Tibial artery (tissue), 4 donors: ENCODE data around the gene KRT25.

Source experiments
- DNase-seq, 2 donors: peaks; one replicate each; pipeline ENCODE4 v3.0.0-alpha.2; 2019
- H3K27ac ChIP-seq, 2 donors: fragments of 200-600 bp; sonication (generic) in 1 of 2; 1 replicate in 1 of 2; 2 replicates in 1 of 2; pipeline ENCODE4 v1.5.1; 2018 to 2019; ENCODE audit warnings: mild to moderate bottlenecking in 1 of 2
- H3K27me3 ChIP-seq, 2 donors: fragments of 200-600 bp; sonication (generic) in 1 of 2; one replicate each; pipeline versions ENCODE4 v1.5.1 to v1.6.0; 2016 to 2019
- H3K36me3 ChIP-seq, 3 donors: fragments of 200-600 bp; sonication (generic) in 2 of 3; one replicate each; pipeline ENCODE4 v1.5.1; 2016 to 2019; ENCODE audit warnings: mild to moderate bottlenecking in 2 of 3
- H3K4me1 ChIP-seq, 4 donors: fragments of 200-600 bp; sonication (generic) in 2 of 4; 1 replicate in 3 of 4; 2 replicates in 1 of 4; pipeline ENCODE4 v1.5.1; 2016 to 2019
- H3K4me3 ChIP-seq, 2 donors: fragments of 200-600 bp; sonication (generic) in 1 of 2; 1 replicate in 1 of 2; 2 replicates in 1 of 2; pipeline ENCODE4 v1.5.1; 2018 to 2019; ENCODE audit warnings: mild to moderate bottlenecking in 2 of 2
- H3K9me3 ChIP-seq, 3 donors: fragments of 200-600 bp; sonication (generic) in 1 of 3; one replicate each; pipeline ENCODE4 v1.5.1; 2016 to 2019
- CTCF ChIP-seq, 2 experiments: fragments of 200-600 bp in 1 of 2; fragments of 450-650 bp in 1 of 2; IDR thresholded peaks; one replicate each; pipeline ENCODE4 v1.5.1; 2017 to 2019; ENCODE audit warnings: antibody characterized with exemption in 2 of 2, mild to moderate bottlenecking in 1 of 2, moderate library complexity in 1 of 2
- intact Hi-C: fragments of 100-400 bp; cut with DNase I; formaldehyde crosslinking; loops from one replicate; pipeline ENCODE4 v1.15.0; 2023; ENCODE audit warnings: low total_unique reads

Gene KRT25

GRCh38 chr17:40724656-40725055, 30.5 kb downstream of the KRT25 start:
- H3K27me3 ChIP-seq: peaks cover 0 to 8% of the 10 kb centered on the region in 2 donors
- no peaks in the 10 kb centered on the region for H3K4me1 ChIP-seq
- no peak overlapping the region for H3K27ac ChIP-seq
- intact Hi-C loops: no loop called here
- H3K9me3 ChIP-seq: no peaks in the 10 kb centered on the region
- H3K4me3 ChIP-seq: no peak overlapping the region
- DNase-seq: no peak
- no peaks in the 10 kb centered on the region for H3K36me3 ChIP-seq
- no peak for TF ChIP-seq CTCF (IDR thresholded peaks at IDR 0.05)

- Histone ChIP-seq H3K4me1 (no peaks in the 10 kb centered on the region), H3K36me3 (no peaks in the 10 kb centered on the region), H3K4me3 (no peak overlapping the region), H3K27ac (no peak overlapping the region), H3K9me3 (no peaks in the 10 kb centered on the region), H3K27me3 (peaks cover 0 to 8% of the 10 kb centered on the region in 2 donors)
- intact Hi-C loops: no loop called here
- no peak for TF ChIP-seq CTCF (IDR thresholded peaks at IDR 0.05)
- DNase-seq: no peak
These were observed 32.9 kb downstream of the KRT25 start for GRCh38 chr17:40722241-40722640.

GRCh38 chr17:40720899-40721298, 34.2 kb downstream of the KRT25 start:
- no peak overlapping the region for H3K4me3 ChIP-seq
- intact Hi-C loops: no loop called here
- H3K9me3 ChIP-seq: no peaks in the 10 kb centered on the region
- no peaks in the 10 kb centered on the region for H3K36me3 ChIP-seq
- no peak for TF ChIP-seq CTCF (IDR thresholded peaks at IDR 0.05)
- no peak for DNase-seq
- peaks cover 0 to 11% of the 10 kb centered on the region in 2 donors for H3K27me3 ChIP-seq
- no peaks in the 10 kb centered on the region for H3K4me1 ChIP-seq
- H3K27ac ChIP-seq: no peak overlapping the region

- Histone ChIP-seq H3K9me3 (no peaks in the 10 kb centered on the region), H3K4me1 (no peaks in the 10 kb centered on the region), H3K27ac (no peak overlapping the region), H3K4me3 (no peak overlapping the region), H3K27me3 (peaks cover 0 to 13% of the 10 kb centered on the region in 2 donors), H3K36me3 (no peaks in the 10 kb centered on the region)
- no peak for TF ChIP-seq CTCF (IDR thresholded peaks at IDR 0.05)
- intact Hi-C loops: no loop called here
- no peak for DNase-seq
These were observed 36.2 kb downstream of the KRT25 start for GRCh38 chr17:40718930-40719329.

GRCh38 chr17:40717776-40718175, 37.4 kb downstream of the KRT25 start:
- Histone ChIP-seq H3K4me1 (no peaks in the 10 kb centered on the region), H3K27me3 (peaks cover 0 to 13% of the 10 kb centered on the region in 2 donors), H3K36me3 (no peaks in the 10 kb centered on the region), H3K4me3 (no peak overlapping the region), H3K9me3 (no peaks in the 10 kb centered on the region), H3K27ac (no peak overlapping the region)
- intact Hi-C loops: no loop called here
- no peak for DNase-seq
- TF ChIP-seq CTCF (IDR thresholded peaks at IDR 0.05): no peak

GRCh38 chr17:40714473-40714872, 40.7 kb downstream of the KRT25 start:
- Histone ChIP-seq H3K36me3 (no peaks in the 10 kb centered on the region), H3K27ac (no peak overlapping the region), H3K9me3 (no peaks in the 10 kb centered on the region), H3K4me1 (no peaks in the 10 kb centered on the region), H3K27me3 (peaks cover 0 to 13% of the 10 kb centered on the region in 2 donors), H3K4me3 (no peak overlapping the region)
- TF ChIP-seq CTCF (IDR thresholded peaks at IDR 0.05): no peak
- no peak for DNase-seq
- intact Hi-C loops: no loop called here
